Stimulated activated CD8-positive, alpha-beta memory T cell treated with anti-CD3 and anti-CD28 coated beads, Interleukin-7, amount 100 ng/mL, for 48 hours (primary cell): ENCODE data around the gene TCERG1L.

Source experiments
- DNase-seq, 2 donors: peaks; one replicate each; pipeline ENCODE4 v3.0.0-alpha.2; 2020; ENCODE audit warnings: low read depth in 1 of 2; ENCODE audit errors: extremely low read depth in 1 of 2

TCERG1L gene

DNA sequence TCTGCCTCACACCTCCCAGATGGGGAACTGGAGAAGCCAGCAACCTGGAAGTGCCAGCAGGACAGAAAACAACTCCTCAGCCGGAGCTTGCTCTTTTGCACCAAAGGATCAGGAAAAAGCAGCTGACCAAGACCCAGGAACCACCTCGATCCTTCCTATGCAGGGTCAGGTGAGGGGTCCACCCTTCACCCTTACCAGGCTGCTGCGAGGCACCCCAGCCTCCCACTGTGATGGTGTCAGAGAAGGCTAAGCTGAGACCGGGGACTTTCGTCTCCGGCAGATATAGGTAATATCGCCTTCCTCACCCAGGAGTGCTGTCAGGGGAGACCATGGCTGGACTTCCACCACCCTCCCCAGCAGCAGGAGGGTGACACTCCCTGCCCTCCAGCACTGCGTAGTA, 254.7 kb downstream of the TCERG1L start:
- no peak for DNase-seq

DNA sequence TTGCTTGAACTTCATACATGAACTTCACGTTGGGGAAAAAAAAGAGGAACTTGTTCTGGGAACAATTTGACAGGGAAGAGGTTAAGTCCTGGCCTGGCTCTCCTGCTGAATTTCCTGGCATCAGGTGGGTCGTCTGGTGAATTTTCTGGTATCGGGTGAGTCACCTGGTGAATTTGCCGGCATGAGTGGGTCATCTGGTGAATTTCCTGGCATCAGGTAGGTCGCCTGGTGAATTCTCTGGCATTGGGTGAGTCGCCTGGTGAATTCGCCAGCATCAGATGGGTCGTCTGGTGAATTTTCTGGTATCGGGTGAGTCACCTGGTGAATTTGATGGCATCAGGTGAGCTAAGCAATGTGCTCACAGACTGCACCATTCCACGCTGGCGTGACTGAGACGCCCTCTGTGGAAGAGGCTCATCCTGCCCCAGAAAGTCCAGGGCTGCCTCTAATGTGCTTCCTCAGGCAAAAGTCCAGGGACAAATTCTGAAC, 255.4 kb downstream of the TCERG1L start:
- DNase-seq: no peak

DNA sequence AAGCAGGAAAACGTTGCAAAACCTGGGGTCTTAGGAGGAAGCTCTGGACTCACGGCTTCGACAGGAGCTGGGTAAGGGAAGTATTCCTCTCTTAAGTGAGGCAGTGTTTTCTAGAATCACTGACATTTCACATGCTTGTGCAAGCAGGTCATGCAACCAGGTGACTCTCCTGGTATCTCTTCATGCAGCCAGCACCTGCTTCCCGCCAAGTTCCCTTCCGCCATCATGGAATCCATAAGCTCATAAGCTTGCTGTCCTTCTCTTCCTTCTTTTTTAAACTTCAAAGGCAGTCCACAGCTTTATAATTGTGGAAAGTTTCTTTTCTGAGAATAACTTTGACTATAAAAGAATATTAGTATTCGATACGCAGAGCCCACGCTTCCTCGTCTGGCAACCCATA, 256.1 kb downstream of the TCERG1L start:
- no peak for DNase-seq

DNA sequence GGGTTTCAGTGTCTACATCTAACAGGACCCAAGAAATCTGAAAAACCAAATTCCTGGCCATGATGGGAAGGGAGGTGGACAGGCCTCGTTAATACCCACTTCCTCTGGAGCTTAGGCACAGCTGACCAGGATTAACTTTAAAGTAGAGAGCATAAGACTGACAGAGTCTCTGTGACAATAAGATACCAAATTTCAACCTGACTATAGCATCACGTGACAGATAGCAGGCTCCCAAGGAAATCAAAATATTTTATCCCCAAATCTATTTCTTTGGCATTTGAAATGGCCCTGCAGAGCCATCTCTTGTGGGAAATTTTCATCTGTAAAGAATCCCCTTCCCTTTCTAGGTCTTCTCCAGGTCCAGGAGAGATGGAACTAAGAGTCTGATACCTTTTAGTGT, 258.3 kb downstream of the TCERG1L start:
- no peak for DNase-seq

DNA sequence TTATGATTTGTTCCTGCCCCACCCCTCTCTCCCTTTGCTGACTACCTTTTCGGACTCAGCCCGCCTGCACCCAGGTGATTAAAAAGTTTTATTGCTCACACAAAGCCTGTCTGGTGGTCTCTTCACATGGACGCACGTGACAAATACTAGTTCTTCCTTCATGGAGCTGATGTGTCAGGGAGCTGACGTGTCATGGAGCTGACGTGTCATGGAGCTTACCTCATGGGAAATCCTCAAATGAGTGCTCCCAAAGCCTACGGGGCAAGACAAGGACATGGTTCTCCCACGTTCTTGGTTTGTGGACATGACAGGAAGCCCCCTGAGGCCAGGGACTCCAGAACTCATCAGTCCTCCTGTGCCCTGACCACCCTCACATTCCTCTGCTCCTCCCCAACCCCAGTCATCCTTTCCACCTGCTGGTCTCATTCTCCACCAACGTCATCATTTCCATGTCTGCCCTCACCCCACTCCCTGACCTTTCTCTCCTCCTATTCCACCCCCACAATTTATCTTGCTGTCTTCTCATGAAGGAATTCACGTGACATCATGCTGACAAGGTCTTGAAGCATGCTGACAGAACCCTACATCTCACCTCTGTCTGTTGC, 261.3 kb downstream of the TCERG1L start:
- no peak for DNase-seq

- no peak for DNase-seq
These were observed 262.5 kb downstream of the TCERG1L start for GRCh38 chr10:131049016-131049415.

- no peak for DNase-seq
These were observed 262.9 kb downstream of the TCERG1L start for GRCh38 chr10:131048606-131049005.

DNA sequence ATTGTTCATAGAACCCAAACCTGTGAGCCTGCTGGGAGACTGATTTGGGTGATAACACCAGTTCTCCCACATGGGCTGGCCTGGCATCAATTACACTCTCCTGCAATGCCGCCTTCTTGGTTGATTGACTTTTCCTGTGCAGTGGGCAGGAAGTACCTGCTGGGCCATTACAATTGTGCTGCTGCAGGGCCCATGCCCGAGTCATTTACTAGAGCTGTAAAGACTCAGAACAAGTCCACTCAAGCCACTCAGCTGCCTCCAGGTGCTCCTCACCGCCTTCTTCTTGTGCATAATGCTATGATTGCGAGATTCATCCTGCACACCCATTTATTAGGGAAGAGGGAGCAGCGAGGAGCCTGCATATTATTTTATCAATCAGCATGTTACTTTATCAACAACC, 264.0 kb downstream of the TCERG1L start:
- DNase-seq: no peak

DNA sequence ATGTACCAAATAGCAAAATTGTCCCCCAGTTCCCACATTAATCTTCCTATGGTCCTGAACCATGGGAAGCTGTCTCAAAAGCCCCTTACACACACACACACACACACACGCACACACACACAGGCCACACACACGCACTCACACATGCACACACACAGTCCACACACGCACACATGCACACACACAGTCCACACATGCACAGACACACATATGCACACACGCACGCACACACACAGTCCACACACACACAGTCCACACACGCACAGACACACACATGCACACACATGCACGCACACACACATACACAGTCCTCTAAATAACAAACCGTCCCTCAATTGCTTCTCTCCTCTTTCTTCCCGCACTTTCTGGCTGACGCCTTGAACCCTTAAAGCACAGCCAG, 265.3 kb downstream of the TCERG1L start:
- DNase-seq: no peak

DNA sequence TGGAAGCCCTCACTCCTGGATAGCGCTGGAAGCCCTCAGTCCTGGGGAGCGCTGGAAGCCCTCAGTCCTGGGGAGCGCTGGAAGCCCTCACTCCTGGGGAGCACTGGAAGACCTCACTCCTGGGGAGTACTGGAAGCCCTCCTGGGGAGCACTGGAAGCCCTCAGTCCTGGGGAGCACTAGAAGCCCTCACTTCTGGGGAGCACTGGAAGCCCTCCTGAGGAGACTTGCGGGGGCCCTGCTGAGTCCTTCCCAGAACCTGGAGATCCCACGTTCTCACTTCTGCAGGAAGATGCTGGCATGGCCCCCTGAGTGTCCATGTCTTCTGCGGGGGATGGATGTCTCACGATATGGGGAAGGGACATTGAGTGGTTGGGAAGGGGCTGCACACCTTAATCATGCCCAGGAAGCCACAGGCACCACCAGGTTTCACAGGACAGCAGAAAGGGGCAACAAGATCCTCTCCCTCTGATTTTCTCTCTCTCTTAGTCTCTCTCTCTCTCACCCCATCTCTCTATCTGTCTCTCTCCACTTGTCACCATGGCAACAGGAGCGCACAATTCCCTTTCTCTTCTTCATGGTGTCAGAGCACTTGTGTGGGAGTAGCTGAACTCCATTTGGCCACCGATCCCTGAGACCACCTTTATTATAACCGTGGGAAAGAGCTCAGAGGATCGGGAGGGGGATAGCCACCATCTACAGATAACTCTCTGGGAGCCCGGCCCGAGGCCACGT, 267.0 kb downstream of the TCERG1L start:
- DNase-seq: no peak

GRCh38 chr10:131043039-131043691, 268.4 kb downstream of the TCERG1L start:
- no peak for DNase-seq
